MCF 10A (cell line): ENCODE results near the gene TEAD3. TPM values are rescaled to one million over a fixed set of nuclear protein-coding genes. Genes with fewer than 3 reads are reported as not detected.

Experiments
- BruUV-seq: library from RNA; stranded (reverse); fragments of 400-500 nt; replicated peaks from 2 replicates; lab custom pipeline; 2021; lab: Mats Ljungman, UMichigan
- CTCF ChIA-PET: fragments of 300-600 bp; sonication (Branson Sonifier 250); formaldehyde crosslinking; extraction: SDS; loops from one replicate; lab custom pipeline; 2021; ENCODE audit warnings: antibody characterized with exemption, inconsistent platforms; lab: Yijun Ruan, JAX
- POLR2A ChIA-PET: fragments of 300-600, 350-650 bp; sonication (Branson Sonifier 250); formaldehyde crosslinking; extraction: SDS; loops from one replicate; lab custom pipeline; 2020; ENCODE audit warnings: antibody characterized with exemption, inconsistent platforms; lab: Yijun Ruan, JAX
- DNase-seq: peaks from one replicate; pipeline ENCODE4 v3.0.0-alpha.2; 2018; ENCODE audit not compliant: unreplicated experiment
- H3K27ac Mint-ChIP-seq: one replicate; pipeline ENCODE4 v1.8.0; 2022; ENCODE audit warnings: mild to moderate bottlenecking, low read depth, mixed read lengths; ENCODE audit not compliant: unreplicated experiment
- H3K27me3 Mint-ChIP-seq: one replicate; pipeline ENCODE4 v1.8.0; 2022; ENCODE audit warnings: mixed read lengths; ENCODE audit not compliant: insufficient read depth, unreplicated experiment
- H3K36me3 Mint-ChIP-seq: one replicate; pipeline ENCODE4 v1.8.0; 2022; ENCODE audit warnings: mild to moderate bottlenecking, moderate library complexity, mixed read lengths; ENCODE audit not compliant: insufficient read depth, unreplicated experiment
- H3K4me1 Mint-ChIP-seq: one replicate; pipeline ENCODE4 v1.8.0; 2022; ENCODE audit warnings: mixed read lengths; ENCODE audit not compliant: insufficient read depth, unreplicated experiment
- H3K4me3 Mint-ChIP-seq: one replicate; pipeline ENCODE4 v1.8.0; 2022; ENCODE audit warnings: mild to moderate bottlenecking, moderate library complexity, mixed read lengths; ENCODE audit not compliant: unreplicated experiment
- H3K9me3 Mint-ChIP-seq: one replicate; pipeline ENCODE4 v1.8.0; 2022; ENCODE audit warnings: mixed read lengths; ENCODE audit not compliant: unreplicated experiment
- CTCF ChIP-seq: fragments of 200-600 bp; IDR thresholded peaks from one replicate; pipeline ENCODE4 v1.8.0; 2022; ENCODE audit warnings: antibody characterized with exemption, mild to moderate bottlenecking; ENCODE audit not compliant: unreplicated experiment
- intact Hi-C: fragments of 100-400 bp; cut with micrococcal nuclease; formaldehyde crosslinking; loops from 2 replicates; pipeline ENCODE4 v1.14.1; 2022
- total RNA-seq: library from RNA; stranded (reverse); gene quantifications from 2 replicates; pipeline ENCODE4 v1.2.3, GENCODE V29; 2022

Gene TEAD3
- total RNA-seq, 1 experiment from 2014 or later: 11.1 TPM

GRCh38 chr6:35484921-35485392 lies 11.9 kb downstream of the TEAD3 start:
- intact Hi-C loops: loop anchor here (2.0 kb wide), 1 partner anchor 14 kb away; no protein-coding TSS in a partner anchor
- CTCF ChIA-PET: interaction anchor here (1.0 kb wide), 1 partner anchor 187 kb away, joined by 3 read pairs; no protein-coding TSS in a partner anchor

GRCh38 chr6:35483893-35484645 lies 12.8 kb downstream of the TEAD3 start:
- TF ChIP-seq CTCF: no peak
- Mint-ChIP-seq H3K36me3 (peaks cover 6% of the 10 kb centered on the region), H3K4me1 (peaks cover 30% of the 10 kb centered on the region), H3K4me3 (no peak overlapping the region), H3K27ac (no peak overlapping the region), H3K9me3 (no peaks in the 10 kb centered on the region), H3K27me3 (no peaks in the 10 kb centered on the region)
- intact Hi-C loops: loop anchor here (2.0 kb wide), 1 partner anchor 13 kb away; no protein-coding TSS in a partner anchor
- no TSS peak for BruUV-seq
- ChIA-PET CTCF (no interaction called here), POLR2A (interaction anchor here (0.6 to 3.5 kb wide), 4 partner anchors 12 to 29 kb away, joined by 3 to 23 read pairs (median 8); no protein-coding TSS in a partner anchor)
- no peak for DNase-seq

More at GRCh38 chr6:35484921-35485392, 11.9 kb downstream of the TEAD3 start:
- no TSS peak for BruUV-seq
- Mint-ChIP-seq H3K9me3 (no peaks in the 10 kb centered on the region), H3K4me3 (peak overlapping the region; percentile 60), H3K27me3 (no peaks in the 10 kb centered on the region), H3K36me3 (peaks cover 6% of the 10 kb centered on the region), H3K27ac (peak overlapping the region; percentile 88), H3K4me1 (peaks cover 30% of the 10 kb centered on the region)
- POLR2A ChIA-PET: interaction anchor here (1.2 to 4.1 kb wide), 6 partner anchors 8 to 93 kb away, joined by 3 to 42 read pairs (median 12); partner anchors contain the start of gene TEAD3
- DNase-seq: peak; percentile 70
- no peak for TF ChIP-seq CTCF

- intact Hi-C loops: no loop called here
- no peak for TF ChIP-seq CTCF
- no peak overlapping the region for H3K4me3 Mint-ChIP-seq
- H3K4me1 Mint-ChIP-seq: peaks cover 29% of the 10 kb centered on the region
- BruUV-seq: no TSS peak
- no peak overlapping the region for H3K27ac Mint-ChIP-seq
- ChIA-PET POLR2A (interaction anchor here (0.6 to 3.5 kb wide), 4 partner anchors 11 to 29 kb away, joined by 3 to 23 read pairs (median 8); no protein-coding TSS in a partner anchor), CTCF (no interaction called here)
- no peaks in the 10 kb centered on the region for H3K27me3 Mint-ChIP-seq
- H3K36me3 Mint-ChIP-seq: peaks cover 6% of the 10 kb centered on the region
- H3K9me3 Mint-ChIP-seq: no peaks in the 10 kb centered on the region
- DNase-seq: no peak
These were observed 13.4 kb downstream of the TEAD3 start for GRCh38 chr6:35483490-35483889.

GRCh38 chr6:35483062-35483461 lies 13.8 kb downstream of the TEAD3 start:
- POLR2A ChIA-PET: interaction anchor here (1.2 to 3.5 kb wide), 3 partner anchors 11 to 28 kb away, joined by 3 to 23 read pairs (median 11); no protein-coding TSS in a partner anchor
- no peak overlapping the region for H3K4me3 Mint-ChIP-seq
- DNase-seq: no peak
- CTCF ChIA-PET: interaction anchor here (0.7 kb wide), 1 partner anchor 11 kb away, joined by 3 read pairs; no protein-coding TSS in a partner anchor
- peaks cover 24% of the 10 kb centered on the region for H3K4me1 Mint-ChIP-seq
- peaks cover 6% of the 10 kb centered on the region for H3K36me3 Mint-ChIP-seq
- BruUV-seq: no TSS peak
- no peak overlapping the region for H3K27ac Mint-ChIP-seq
- intact Hi-C loops: no loop called here
- no peaks in the 10 kb centered on the region for H3K27me3 Mint-ChIP-seq
- no peak for TF ChIP-seq CTCF
- no peaks in the 10 kb centered on the region for H3K9me3 Mint-ChIP-seq
